K562 (cell line): ENCODE data around the gene DDX18. TPM values are rescaled to one million over a fixed set of nuclear protein-coding genes. Genes with fewer than 3 reads are reported as not detected.

Experiments
- C11orf30 ChIP-seq: fragments of 450-650 bp; IDR thresholded peaks from 2 replicates; pipeline ENCODE4 v1.6.1; 2016; ENCODE audit warnings: low read depth, mild to moderate bottlenecking
- CBFB ChIP-seq: sonication (generic); formaldehyde crosslinking; IDR thresholded peaks from 2 replicates; pipeline ENCODE4 v1.4.0; 2020; ENCODE audit warnings: mild to moderate bottlenecking, missing genetic modification reagents
- CBX5 ChIP-seq: IDR thresholded peaks from 2 replicates; pipeline ENCODE4 v1.6.1; 2014; ENCODE audit warnings: low read depth, borderline replicate concordance
- COPS2 ChIP-seq: fragments of 450-650 bp; conservative IDR thresholded peaks from 2 replicates; pipeline ENCODE4 v1.6.1; 2016; ENCODE audit warnings: mild to moderate bottlenecking, moderate library complexity
- EHMT2 ChIP-seq: fragments of 450-650 bp; IDR thresholded peaks from 2 replicates; pipeline ENCODE4 v1.6.1; 2018; ENCODE audit warnings: antibody characterized with exemption
- GTF2A2 ChIP-seq: IDR thresholded peaks from 2 replicates; pipeline ENCODE4 v1.6.1; 2016; ENCODE audit warnings: mild to moderate bottlenecking, missing genetic modification characterization, missing compliant biosample characterization
- L3MBTL2 ChIP-seq: fragments of 450-650 bp; IDR thresholded peaks from 2 replicates; pipeline ENCODE4 v1.6.1; 2016; ENCODE audit warnings: mild to moderate bottlenecking, moderate library complexity
- PRMT5 ChIP-seq: sonication (generic); formaldehyde crosslinking; IDR thresholded peaks from 2 replicates; pipeline ENCODE4 v1.5.0; 2020; ENCODE audit warnings: missing genetic modification reagents
- RBFOX2 ChIP-seq: fragments of 200-400 bp; formaldehyde crosslinking; IDR thresholded peaks from 2 replicates; pipeline ENCODE4 v1.6.1; 2017; ENCODE audit warnings: low read depth, mild to moderate bottlenecking, low read length, moderate library complexity
- RFX5 ChIP-seq: IDR thresholded peaks from 2 replicates; pipeline ENCODE4 v1.6.1; 2011; ENCODE audit warnings: low read depth, mild to moderate bottlenecking, improper control_type of control experiment, low read length
- SMC3 ChIP-seq: conservative IDR thresholded peaks from 2 replicates; pipeline ENCODE4 v1.6.1; 2011; ENCODE audit warnings: low read depth, low read length, improper control_type of control experiment; ENCODE audit not compliant: insufficient read depth
- SPI1 ChIP-seq: IDR thresholded peaks from 2 replicates; pipeline ENCODE4 v1.6.1; 2011; ENCODE audit warnings: low read depth, low read length, control low read depth, borderline replicate concordance
- TEAD4 ChIP-seq, 2 experiments: sonication (generic) in 1 of 2; formaldehyde crosslinking in 1 of 2; IDR thresholded peaks; 2 replicates each; pipeline versions ENCODE4 v1.6.1 to v1.8.0; 2012 to 2022; ENCODE audit warnings: borderline replicate concordance in 1 of 2, inconsistent platforms in 1 of 2, low read length in 1 of 2, mild to moderate bottlenecking in 1 of 2, missing genetic modification reagents in 1 of 2
- XRCC5 ChIP-seq: fragments of 200-400 bp; formaldehyde crosslinking; IDR thresholded peaks from 2 replicates; pipeline ENCODE4 v1.6.1; 2017; ENCODE audit warnings: low read depth, mild to moderate bottlenecking, low read length
- ZNF121 ChIP-seq: sonication (generic); formaldehyde crosslinking; conservative IDR thresholded peaks from 2 replicates; pipeline ENCODE4 v1.8.0; 2022; ENCODE audit warnings: missing genetic modification reagents
- ZNF436 ChIP-seq: fragments of 250-450, 450-650 bp; sonication (Bioruptor Pico); formaldehyde crosslinking; IDR thresholded peaks from 2 replicates; pipeline ENCODE4 v1.7.0; 2020; ENCODE audit warnings: mild to moderate bottlenecking
- polyA plus RNA-seq, 8 experiments: library from polyadenylated mRNA; depleted of rRNA in 4 of 8; stranded (reverse) in 5 of 8; unstranded in 3 of 8; fragments of >200 nt; fragmentation: Nextera tagmentation in 2 of 8; fragmentation: Illumina TruSeq in 1 of 8; extraction: Ambion mirVana in 2 of 8; extraction: Trizol in 1 of 8; gene quantifications; 2 replicates each; pipeline versions ENCODE4 v1.2.1 to v1.2.3, GENCODE V29; 2011 to 2014; ENCODE audit warnings: inconsistent platforms in 1 of 8, missing spikeins in 1 of 8
- total RNA-seq, 7 experiments: library from RNA; depleted of rRNA in 6 of 7; stranded (reverse); fragments of >200 nt in 6 of 7; fragmentation: Illumina TruSeq in 2 of 7; extraction: Trizol in 2 of 7; gene quantifications; 2 replicates each; pipeline versions ENCODE4 v1.2.1 to v1.2.3, GENCODE V29; 2011 to 2021; ENCODE audit warnings: low replicate concordance in 1 of 7
- TF ChIP-seq, protein P1 (sequence below), 2 experiments: fragments of 450-650 bp; formaldehyde crosslinking in 1 of 2; IDR thresholded peaks; 2 replicates each; pipeline versions ENCODE4 v1.4.0 to v1.6.1; 2014 to 2020; ENCODE audit warnings: mild to moderate bottlenecking in 2 of 2, borderline replicate concordance in 1 of 2, low read depth in 1 of 2
- TF ChIP-seq, protein P2 (sequence below): fragments of 250-450 bp; sonication (Bioruptor Pico); IDR thresholded peaks from 2 replicates; pipeline ENCODE4 v1.9.0; 2021; ENCODE audit warnings: mild to moderate bottlenecking, inconsistent platforms

DDX18 gene
- total and polyA plus RNA-seq, 9 of the 15 experiments (the other 6 are each of a cell fraction or from before 2014, with no cell fraction given), result 67.9 to 156 (median 116) TPM

DNA sequence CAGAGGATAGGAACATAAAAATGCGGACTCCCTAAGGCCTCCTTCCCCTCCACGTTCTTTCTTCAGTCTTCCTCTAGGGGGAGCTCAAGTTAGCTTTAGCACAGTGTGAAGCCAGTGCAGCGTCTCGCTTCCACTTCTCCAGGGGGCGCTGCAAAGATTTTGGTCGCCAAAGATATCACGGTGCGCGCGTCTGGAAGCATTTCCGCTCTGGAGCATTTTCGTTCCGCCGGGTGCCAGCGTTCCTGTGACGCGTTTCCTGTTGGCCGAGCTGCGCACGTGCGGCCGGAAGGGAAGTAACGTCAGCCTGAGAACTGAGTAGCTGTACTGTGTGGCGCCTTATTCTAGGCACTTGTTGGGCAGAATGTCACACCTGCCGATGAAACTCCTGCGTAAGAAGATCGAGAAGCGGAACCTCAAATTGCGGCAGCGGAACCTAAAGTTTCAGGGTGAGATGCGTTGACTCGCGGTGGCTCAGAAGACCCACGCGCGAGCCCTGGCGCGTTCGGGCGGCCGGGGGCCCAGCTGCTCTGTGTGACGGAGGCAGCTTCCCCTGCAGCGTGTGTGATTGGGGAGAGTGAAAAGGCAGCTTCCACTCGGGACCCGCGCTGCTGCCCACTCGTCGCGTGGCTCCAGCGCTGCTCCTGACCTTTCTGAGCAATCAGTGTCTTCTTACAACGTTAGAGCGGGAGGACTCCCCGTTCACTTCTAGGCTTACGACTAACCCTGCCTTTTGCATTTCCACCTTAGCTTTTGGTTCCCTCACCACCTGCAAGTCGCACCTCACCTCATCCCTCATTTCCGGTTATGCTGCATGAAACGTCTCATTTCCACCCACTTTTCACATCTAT is at the start of gene DDX18 (continued):
- TF ChIP-seq, protein P1, sequence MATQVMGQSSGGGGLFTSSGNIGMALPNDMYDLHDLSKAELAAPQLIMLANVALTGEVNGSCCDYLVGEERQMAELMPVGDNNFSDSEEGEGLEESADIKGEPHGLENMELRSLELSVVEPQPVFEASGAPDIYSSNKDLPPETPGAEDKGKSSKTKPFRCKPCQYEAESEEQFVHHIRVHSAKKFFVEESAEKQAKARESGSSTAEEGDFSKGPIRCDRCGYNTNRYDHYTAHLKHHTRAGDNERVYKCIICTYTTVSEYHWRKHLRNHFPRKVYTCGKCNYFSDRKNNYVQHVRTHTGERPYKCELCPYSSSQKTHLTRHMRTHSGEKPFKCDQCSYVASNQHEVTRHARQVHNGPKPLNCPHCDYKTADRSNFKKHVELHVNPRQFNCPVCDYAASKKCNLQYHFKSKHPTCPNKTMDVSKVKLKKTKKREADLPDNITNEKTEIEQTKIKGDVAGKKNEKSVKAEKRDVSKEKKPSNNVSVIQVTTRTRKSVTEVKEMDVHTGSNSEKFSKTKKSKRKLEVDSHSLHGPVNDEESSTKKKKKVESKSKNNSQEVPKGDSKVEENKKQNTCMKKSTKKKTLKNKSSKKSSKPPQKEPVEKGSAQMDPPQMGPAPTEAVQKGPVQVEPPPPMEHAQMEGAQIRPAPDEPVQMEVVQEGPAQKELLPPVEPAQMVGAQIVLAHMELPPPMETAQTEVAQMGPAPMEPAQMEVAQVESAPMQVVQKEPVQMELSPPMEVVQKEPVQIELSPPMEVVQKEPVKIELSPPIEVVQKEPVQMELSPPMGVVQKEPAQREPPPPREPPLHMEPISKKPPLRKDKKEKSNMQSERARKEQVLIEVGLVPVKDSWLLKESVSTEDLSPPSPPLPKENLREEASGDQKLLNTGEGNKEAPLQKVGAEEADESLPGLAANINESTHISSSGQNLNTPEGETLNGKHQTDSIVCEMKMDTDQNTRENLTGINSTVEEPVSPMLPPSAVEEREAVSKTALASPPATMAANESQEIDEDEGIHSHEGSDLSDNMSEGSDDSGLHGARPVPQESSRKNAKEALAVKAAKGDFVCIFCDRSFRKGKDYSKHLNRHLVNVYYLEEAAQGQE (IDR thresholded peaks at IDR 0.05; ENCODE audit: borderline replicate concordance), result peak; percentile 42; the same call in 1 of the 2 replicates
- TF ChIP-seq, protein P1 (CRISPR knock-in tag; IDR thresholded peaks at IDR 0.05; ENCODE audit: low read depth), result no peak
- TF ChIP-seq, protein P2, sequence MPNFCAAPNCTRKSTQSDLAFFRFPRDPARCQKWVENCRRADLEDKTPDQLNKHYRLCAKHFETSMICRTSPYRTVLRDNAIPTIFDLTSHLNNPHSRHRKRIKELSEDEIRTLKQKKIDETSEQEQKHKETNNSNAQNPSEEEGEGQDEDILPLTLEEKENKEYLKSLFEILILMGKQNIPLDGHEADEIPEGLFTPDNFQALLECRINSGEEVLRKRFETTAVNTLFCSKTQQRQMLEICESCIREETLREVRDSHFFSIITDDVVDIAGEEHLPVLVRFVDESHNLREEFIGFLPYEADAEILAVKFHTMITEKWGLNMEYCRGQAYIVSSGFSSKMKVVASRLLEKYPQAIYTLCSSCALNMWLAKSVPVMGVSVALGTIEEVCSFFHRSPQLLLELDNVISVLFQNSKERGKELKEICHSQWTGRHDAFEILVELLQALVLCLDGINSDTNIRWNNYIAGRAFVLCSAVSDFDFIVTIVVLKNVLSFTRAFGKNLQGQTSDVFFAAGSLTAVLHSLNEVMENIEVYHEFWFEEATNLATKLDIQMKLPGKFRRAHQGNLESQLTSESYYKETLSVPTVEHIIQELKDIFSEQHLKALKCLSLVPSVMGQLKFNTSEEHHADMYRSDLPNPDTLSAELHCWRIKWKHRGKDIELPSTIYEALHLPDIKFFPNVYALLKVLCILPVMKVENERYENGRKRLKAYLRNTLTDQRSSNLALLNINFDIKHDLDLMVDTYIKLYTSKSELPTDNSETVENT, result peak; percentile 83; the same call in 1 of the 2 replicates
- TF ChIP-seq XRCC5, result peak; percentile 99
- peak; percentile 90 for TF ChIP-seq RBFOX2
- peak; percentile 85 for TF ChIP-seq EHMT2
- TF ChIP-seq L3MBTL2, result peak; percentile 74
- TF ChIP-seq CBX5, result no peak
- TF ChIP-seq COPS2, result no peak
- TF ChIP-seq PRMT5 (CRISPR knock-in tag), result no peak
- no peak for TF ChIP-seq RFX5
- peak; percentile 70 for TF ChIP-seq SPI1
- TF ChIP-seq ZNF436 (CRISPR knock-in tag), result no peak
- no peak for TF ChIP-seq ZNF121
- peak; percentile 63 for TF ChIP-seq TEAD4 (IDR thresholded peaks at IDR 0.05; ENCODE audit: low read length)
- no peak for TF ChIP-seq TEAD4 (CRISPR knock-in tag; IDR thresholded peaks at IDR 0.05; ENCODE audit: borderline replicate concordance)
- TF ChIP-seq C11orf30, result peak; percentile 92
- TF ChIP-seq SMC3, result peak; percentile 70
- TF ChIP-seq CBFB (CRISPR knock-in tag), result no peak
- no peak for TF ChIP-seq GTF2A2 (tag)
